LNCaP clone FGC (cell line): ENCODE measurements around the gene MAMLD1.

ENCODE experiments used
- DNase-seq: peaks from one replicate; pipeline ENCODE4 v3.0.0-alpha.2; 2011; ENCODE audit warnings: low read depth
- H3K4me3 ChIP-seq: 2 replicates; pipeline ENCODE4 v1.5.1; 2011; ENCODE audit warnings: mild to moderate bottlenecking, low read depth, low read length, control low read depth
- TF ChIP-seq, protein P1 (sequence below): IDR thresholded peaks from 2 replicates; pipeline ENCODE4 v1.5.1; 2012; ENCODE audit warnings: mild to moderate bottlenecking; ENCODE audit not compliant: control insufficient read depth, insufficient read depth; ENCODE audit errors: extremely low read depth

Gene MAMLD1

DNA sequence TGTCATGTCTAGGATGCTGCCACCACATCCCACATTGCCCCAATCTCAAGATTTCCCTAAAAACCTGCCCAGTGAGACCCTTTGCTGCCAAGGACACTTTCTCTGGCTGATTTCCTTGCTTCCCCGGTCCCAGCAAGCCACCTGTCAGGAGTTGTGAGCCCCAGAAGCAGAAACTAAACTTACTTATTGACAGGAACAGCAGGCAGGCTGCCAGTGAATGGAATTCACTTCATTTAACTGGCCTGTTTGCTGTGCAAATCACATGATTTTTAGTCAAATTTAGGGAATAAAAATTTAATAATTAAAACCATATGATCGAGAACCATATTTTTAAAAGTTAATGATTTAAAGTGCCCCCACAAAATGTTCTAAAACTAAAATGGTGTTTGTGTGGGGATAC lies 48.5 kb downstream of the MAMLD1 start:
- DNase-seq = no peak
- no peak overlapping the region for H3K4me3 ChIP-seq
- TF ChIP-seq, protein P1, sequence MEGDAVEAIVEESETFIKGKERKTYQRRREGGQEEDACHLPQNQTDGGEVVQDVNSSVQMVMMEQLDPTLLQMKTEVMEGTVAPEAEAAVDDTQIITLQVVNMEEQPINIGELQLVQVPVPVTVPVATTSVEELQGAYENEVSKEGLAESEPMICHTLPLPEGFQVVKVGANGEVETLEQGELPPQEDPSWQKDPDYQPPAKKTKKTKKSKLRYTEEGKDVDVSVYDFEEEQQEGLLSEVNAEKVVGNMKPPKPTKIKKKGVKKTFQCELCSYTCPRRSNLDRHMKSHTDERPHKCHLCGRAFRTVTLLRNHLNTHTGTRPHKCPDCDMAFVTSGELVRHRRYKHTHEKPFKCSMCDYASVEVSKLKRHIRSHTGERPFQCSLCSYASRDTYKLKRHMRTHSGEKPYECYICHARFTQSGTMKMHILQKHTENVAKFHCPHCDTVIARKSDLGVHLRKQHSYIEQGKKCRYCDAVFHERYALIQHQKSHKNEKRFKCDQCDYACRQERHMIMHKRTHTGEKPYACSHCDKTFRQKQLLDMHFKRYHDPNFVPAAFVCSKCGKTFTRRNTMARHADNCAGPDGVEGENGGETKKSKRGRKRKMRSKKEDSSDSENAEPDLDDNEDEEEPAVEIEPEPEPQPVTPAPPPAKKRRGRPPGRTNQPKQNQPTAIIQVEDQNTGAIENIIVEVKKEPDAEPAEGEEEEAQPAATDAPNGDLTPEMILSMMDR = no peak

DNA sequence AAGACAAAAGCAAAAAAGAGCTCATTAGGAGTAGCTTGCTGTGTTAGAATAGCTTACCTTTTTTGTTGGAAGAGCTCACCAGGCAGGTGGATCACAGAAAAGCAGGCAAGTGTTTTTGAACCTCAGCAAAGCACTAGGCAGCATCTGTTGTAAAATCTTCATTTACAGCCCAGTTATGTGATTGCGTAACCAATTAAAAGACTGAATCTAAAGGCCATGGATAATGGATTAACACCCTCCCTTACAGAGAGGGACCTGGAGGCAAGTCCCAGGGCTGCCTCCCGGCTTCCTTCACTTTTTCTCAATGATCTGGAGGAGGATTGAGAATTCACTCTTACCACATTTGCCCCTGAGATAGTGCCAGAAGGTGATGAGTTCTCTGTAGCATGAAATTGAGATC lies 51.1 kb downstream of the MAMLD1 start:
- no peak overlapping the region for H3K4me3 ChIP-seq
- TF ChIP-seq, protein P1 = no peak
- no peak for DNase-seq

DNA sequence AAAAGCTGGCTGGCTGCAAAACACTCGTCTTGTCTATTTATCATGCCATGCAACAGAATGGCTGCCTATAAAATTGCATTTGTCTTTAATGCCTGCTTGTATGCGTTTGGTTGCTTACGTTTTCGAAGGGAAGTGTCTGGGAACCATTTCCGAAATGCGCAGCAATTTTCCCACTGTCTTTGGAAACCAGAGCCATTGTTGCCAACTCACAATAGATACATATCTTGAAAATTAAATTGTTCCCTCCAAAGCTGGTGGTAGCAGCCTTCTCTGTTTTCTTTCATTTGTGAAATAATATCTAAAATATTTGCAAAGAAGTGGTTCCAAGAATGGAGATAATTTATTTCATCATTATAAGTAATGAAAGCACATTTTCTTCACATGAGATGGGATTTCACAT lies 53.4 kb downstream of the MAMLD1 start:
- no peak for DNase-seq
- H3K4me3 ChIP-seq = no peak overlapping the region
- TF ChIP-seq, protein P1 = no peak

DNA sequence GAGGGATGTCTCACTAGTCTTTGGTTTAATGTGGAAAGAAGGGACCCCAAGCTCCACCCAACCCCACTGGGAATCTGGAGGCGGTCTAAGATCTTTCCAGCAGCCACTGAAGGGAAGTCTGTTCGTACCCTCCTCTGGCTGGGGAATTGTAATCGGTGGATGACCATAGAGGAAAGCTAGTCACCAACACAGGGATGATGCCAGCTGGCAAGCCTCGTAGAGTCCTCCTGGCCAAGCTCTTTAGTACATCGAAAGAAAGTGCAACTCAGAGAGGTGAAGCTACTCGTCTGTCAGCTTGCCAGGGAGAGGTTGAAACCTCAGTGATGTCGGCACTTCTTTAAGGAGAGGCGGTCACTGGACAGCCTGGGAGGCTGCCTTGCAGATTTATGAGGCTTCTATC lies 58.7 kb downstream of the MAMLD1 start:
- TF ChIP-seq, protein P1 = no peak
- H3K4me3 ChIP-seq = no peak overlapping the region

DNA sequence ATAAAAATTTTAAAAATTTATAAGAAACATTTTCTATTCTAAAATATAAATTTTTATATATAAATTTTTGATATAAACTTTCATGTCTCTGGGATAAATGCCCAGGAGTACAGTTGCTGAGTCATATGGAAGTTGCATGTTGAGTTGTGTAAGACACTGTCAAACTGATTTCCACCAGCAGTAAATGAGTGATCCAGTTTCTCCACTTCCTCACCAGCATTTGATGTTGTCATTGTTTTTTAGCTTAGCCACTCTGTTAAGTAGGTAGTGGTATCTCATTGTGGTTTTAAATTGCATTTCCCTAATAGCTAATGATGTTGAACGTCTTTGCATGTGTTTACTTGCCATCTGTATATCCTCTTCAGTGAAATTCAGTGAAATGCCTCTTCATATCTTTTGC lies 66.5 kb downstream of the MAMLD1 start:
- H3K4me3 ChIP-seq = no peak overlapping the region
- TF ChIP-seq, protein P1 = no peak
- no peak for DNase-seq

More for the DNA sequence above, 58.7 kb downstream of the MAMLD1 start:
- no peak for DNase-seq

DNA sequence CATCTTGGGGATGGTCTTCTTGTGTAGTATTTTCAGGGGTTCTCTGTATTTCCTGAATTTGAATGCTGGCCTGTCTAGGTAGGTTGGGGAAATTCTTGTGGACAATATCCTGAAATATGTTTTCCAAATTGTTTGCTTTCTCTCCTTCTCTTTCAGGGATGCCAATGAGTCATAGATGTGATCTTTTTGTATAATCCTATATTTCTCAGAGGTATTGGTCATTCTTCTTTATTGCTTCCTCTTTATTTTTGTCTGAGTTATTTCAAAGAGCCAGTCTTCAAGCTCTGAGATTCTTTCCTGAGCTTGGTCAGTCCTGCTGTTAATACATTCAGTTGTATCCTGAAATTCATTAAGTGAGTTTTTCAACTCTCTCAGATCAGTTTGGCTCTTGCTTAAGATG lies 73.1 kb downstream of the MAMLD1 start:
- DNase-seq = no peak
- TF ChIP-seq, protein P1 = no peak
- no peak overlapping the region for H3K4me3 ChIP-seq

DNA sequence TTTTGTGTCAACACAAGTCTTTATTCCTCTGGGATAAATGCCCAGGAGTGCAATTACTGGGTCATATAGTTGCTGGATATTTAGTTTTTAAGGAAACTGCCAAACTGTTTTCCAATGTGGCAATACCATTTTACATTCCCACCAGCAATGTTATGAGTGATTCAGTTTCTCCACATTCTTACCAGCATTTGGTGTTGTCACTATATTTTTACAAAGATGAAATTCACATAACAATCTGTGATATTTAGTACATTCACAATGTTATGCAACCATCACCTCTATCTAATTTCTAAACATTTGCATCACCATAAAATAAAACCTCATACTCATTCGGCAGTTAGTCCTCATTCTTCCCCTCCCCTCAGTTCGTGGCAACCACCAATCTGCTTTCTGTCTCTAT lies 75.0 kb downstream of the MAMLD1 start:
- no peak overlapping the region for H3K4me3 ChIP-seq
- no peak for DNase-seq
- TF ChIP-seq, protein P1 = no peak
